Heart left ventricle (tissue), 16 donors: ENCODE results near the gene RBMS3. TPM values are rescaled to one million over a fixed set of nuclear protein-coding genes. Genes with fewer than 3 reads are reported as not detected.
"Not testable (repeated sequence)": the region's sequence is repeated elsewhere in the genome, so short reads cannot be mapped to it uniquely, and the experiment has no call there.

Experiments
- ATAC-seq, 4 donors: fragments of 200-7000 bp; cut with Tn5 transposase; one replicate each; pipeline ENCODE4 v1.9.1; 2020 to 2022; ENCODE audit warnings: moderate library complexity in 4 of 4, mild to moderate bottlenecking in 3 of 4, moderate number of reproducible peaks in 1 of 4
- DNase-seq, 5 donors: peaks; one replicate each; pipeline ENCODE4 v3.0.0-alpha.2; 2020
- H3K27ac ChIP-seq, 12 donors: fragments of 200-600 bp; sonication (generic) in 4 of 12; one replicate each; pipeline versions ENCODE4 v1.5.0 to v1.8.0; 2016 to 2022; ENCODE audit warnings: mild to moderate bottlenecking in 2 of 12
- H3K27me3 ChIP-seq, 9 donors: fragments of 200-600 bp; sonication (generic) in 2 of 9; one replicate each; pipeline versions ENCODE4 v1.5.1 to v1.8.0; 2016 to 2022; ENCODE audit warnings: mild to moderate bottlenecking in 3 of 9
- H3K36me3 ChIP-seq, 9 donors: fragments of 200-600 bp; sonication (generic) in 2 of 9; one replicate each; pipeline versions ENCODE4 v1.5.0 to v1.8.0; 2018 to 2022; ENCODE audit warnings: mild to moderate bottlenecking in 2 of 9
- H3K4me1 ChIP-seq, 12 donors: fragments of 200-600 bp; sonication (generic) in 4 of 12; one replicate each; pipeline versions ENCODE4 v1.5.0 to v1.8.0; 2016 to 2022; ENCODE audit warnings: mild to moderate bottlenecking in 3 of 12
- H3K4me3 ChIP-seq, 12 donors: fragments of 200-600 bp; sonication (generic) in 4 of 12; one replicate each; pipeline versions ENCODE4 v1.5.0 to v1.8.0; 2017 to 2022; ENCODE audit warnings: mild to moderate bottlenecking in 9 of 12, moderate library complexity in 4 of 12
- H3K9me3 ChIP-seq, 12 donors: fragments of 200-600 bp; sonication (generic) in 4 of 12; one replicate each; pipeline versions ENCODE4 v1.5.0 to v1.8.0; 2016 to 2022; ENCODE audit warnings: mild to moderate bottlenecking in 1 of 12
- CTCF ChIP-seq, 12 donors: fragments of 200-600 bp; sonication (generic) in 4 of 12; IDR thresholded peaks; one replicate each; pipeline versions ENCODE4 v1.5.0 to v1.8.0; 2018 to 2022; ENCODE audit warnings: antibody characterized with exemption in 12 of 12, mild to moderate bottlenecking in 5 of 12
- POLR2A ChIP-seq, 2 donors: fragments of 450-650 bp; IDR thresholded peaks; one replicate each; pipeline ENCODE4 v1.6.1; 2017; ENCODE audit warnings: antibody characterized with exemption in 2 of 2, mild to moderate bottlenecking in 2 of 2, moderate library complexity in 2 of 2
- WGBS, 4 donors: extraction: QIAGEN DNeasy Blood & Tissue Kit in 2 of 4; methylation state at CpG; one replicate each; pipeline versions ENCODE4 v1.1.5 to v1.1.7; 2013 to 2018; 5-methylcytosine and 5-hydroxymethylcytosine counted together
- intact Hi-C, 10 donors: fragments of 100-400 bp; cut with DNase I; formaldehyde crosslinking; loops; one replicate each; pipeline versions ENCODE4 v1.11.1 to v1.14.2; 2022
- polyA plus RNA-seq, 2 donors: library from polyadenylated mRNA; stranded (reverse); fragments of 200-250 nt; gene quantifications; one replicate each; pipeline ENCODE4 v1.2.3, GENCODE V29; 2013
- total RNA-seq, 9 donors: library from RNA; depleted of rRNA in 2 of 9; stranded (reverse); fragments of >200 nt in 2 of 9; fragmentation: NEBNext Ultra II Directional in 3 of 9; extraction: Animal tissue kit (Norgen Biotek cat#: 25700) in 3 of 9; gene quantifications; one replicate each; pipeline versions ENCODE4 v1.1.0 to v1.2.4, GENCODE V29; 2016 to 2023
- donor health status: ischemic (EF 13 %, LVEDD 7.1; RV severe dilation, severe dysfunction).
- donor health status: healthy with polysubstance abuse.
- donor health status: DM: no; HTN: yes; CAD: no.
- donor health status: DM: no; HTN: no; CAD: no.
- donor health status: ischemic (EF 25% LVEDD 6.9; RV normal size, moderate dysfunction).
- donor health status: ischemic (EF 25% LVEDD 5.7; RV mildly dilated, moderate dysfunction).
- donor health status: healthy.
- donor health status: DM: yes; HTN: yes; CAD: no.
- donor health status: ischemic (EF 35%, LVEDD 5.7; RV mildly dilated, moderate dysfunction).
- donor health status: nonischemic (EF 11% LVEDD 7.7; RV severe dilation, severe dysfunction).
- donor health status: DM: yes; HTN: yes; CAD: no.
- donor health status: PGD.
- donor health status: ischemic (EF 29% LVEDD 5.4; RV normal size, mild dysfunction).
- donor health status: nonischemic (EF 23%, LVEDD 6.1; RV moderate dilation, normal function).

Gene RBMS3
- total and polyA plus RNA-seq, 11 donors: 4.8 to 35.6 (median 26.1) TPM

- TF ChIP-seq CTCF (IDR thresholded peaks at IDR 0.05) (no peak), POLR2A (IDR thresholded peaks at IDR 0.05) (no peak)
- Histone ChIP-seq H3K4me3 (no peak overlapping the region), H3K36me3 (peaks cover 0 to under 1% (median 0%) of the 10 kb centered on the region in 9 donors), H3K27me3 (no peaks in the 10 kb centered on the region), H3K4me1 (peaks cover 0 to 32% (median 6%) of the 10 kb centered on the region in 12 donors), H3K9me3 (no peaks in the 10 kb centered on the region), H3K27ac (no peak overlapping the region)
- DNase-seq (no peak), ATAC-seq (no peak)
- intact Hi-C loops: no loop called here
- 74 to 77% (median 76%) methylated on average over 2 of the region's 2 CpGs for WGBS, 4 donors
Observed at GRCh38 chr3:29466442-29466841, 185.6 kb downstream of the RBMS3 start.

- H3K36me3 ChIP-seq: no peaks in the 10 kb centered on the region
- no peak overlapping the region for H3K4me3 ChIP-seq
- H3K27ac ChIP-seq: no peak overlapping the region
- H3K9me3 ChIP-seq: no peaks in the 10 kb centered on the region
- intact Hi-C loops: no loop called here
- TF ChIP-seq CTCF (IDR thresholded peaks at IDR 0.05) (no peak), POLR2A (IDR thresholded peaks at IDR 0.05) (no peak)
- no peak for DNase-seq
- WGBS, 4 donors: 94 to 99% (median 99%) methylated on average over 4 of the region's 4 CpGs
- peaks cover 0 to 32% (median 6%) of the 10 kb centered on the region in 12 donors for H3K4me1 ChIP-seq
- no peak for ATAC-seq
- H3K27me3 ChIP-seq: no peaks in the 10 kb centered on the region
Observed at GRCh38 chr3:29468187-29468586, 187.3 kb downstream of the RBMS3 start.

- H3K36me3 ChIP-seq, H3K9me3 ChIP-seq, H3K27ac ChIP-seq, intact Hi-C loops, ATAC-seq, H3K27me3 ChIP-seq, H3K4me3 ChIP-seq: not testable (repeated sequence)
- WGBS, 4 donors: 91 to 98% (median 93%) methylated on average over 30 to 41 of the region's 41 CpGs
- DNase-seq: peak in 1 of 5 donors; percentile 42
- H3K4me1 ChIP-seq: peaks cover 0 to 28% (median 0%) of the 10 kb centered on the region in 12 donors
Observed at GRCh38 chr3:29473481-29474170, 192.8 kb downstream of the RBMS3 start.

- H3K9me3 ChIP-seq: no peaks in the 10 kb centered on the region
- TF ChIP-seq POLR2A (IDR thresholded peaks at IDR 0.05): no peak
- TF ChIP-seq CTCF (IDR thresholded peaks at IDR 0.05): no peak
- WGBS, 4 donors: 90 to 94% (median 92%) methylated on average over 9 of the region's 9 CpGs
- no peaks in the 10 kb centered on the region for H3K27me3 ChIP-seq
- no peak overlapping the region for H3K27ac ChIP-seq
- no peak for DNase-seq
- peaks cover 0 to 29% (median 0%) of the 10 kb centered on the region in 12 donors for H3K4me1 ChIP-seq
- no peak overlapping the region for H3K4me3 ChIP-seq
- ATAC-seq: no peak
- no peaks in the 10 kb centered on the region for H3K36me3 ChIP-seq
- intact Hi-C loops: no loop called here
Observed at GRCh38 chr3:29475305-29475840, 194.5 kb downstream of the RBMS3 start.
